SK-N-SH treated with all-trans-retinoic acid at 6 μM for 48 hours (cell line): ENCODE measurements around the gene RRAD.

Source experiments
- ATAC-seq: fragments of 200-7000 bp; cut with Tn5 transposase; 3 replicates; pipeline ENCODE4 v1.9.1; 2020; ENCODE audit warnings: mild to moderate bottlenecking, moderate library complexity
- ARNTL ChIP-seq: fragments of 450-650 bp; formaldehyde crosslinking; IDR thresholded peaks from 2 replicates; pipeline ENCODE4 v1.5.0; 2020; ENCODE audit warnings: low read depth, mild to moderate bottlenecking, moderate library complexity, borderline replicate concordance
- BACH2 ChIP-seq: fragments of 250-450 bp; sonication (Bioruptor Pico); IDR thresholded peaks from 2 replicates; pipeline ENCODE4 v1.9.0; 2021; ENCODE audit warnings: mild to moderate bottlenecking, borderline replicate concordance
- CSDC2 ChIP-seq: fragments of 250-450 bp; sonication (Bioruptor Pico); IDR thresholded peaks from 2 replicates; pipeline ENCODE4 v1.5.0; 2020; ENCODE audit warnings: mild to moderate bottlenecking, moderate library complexity
- ESRRG ChIP-seq: fragments of 250-450 bp; sonication (Bioruptor Pico); IDR thresholded peaks from 2 replicates; pipeline ENCODE4 v1.6.1; 2021; ENCODE audit warnings: mild to moderate bottlenecking
- GLIS3 ChIP-seq: fragments of 250-450 bp; sonication (Bioruptor Pico); IDR thresholded peaks from 2 replicates; pipeline ENCODE4 v1.5.0; 2020; ENCODE audit warnings: mild to moderate bottlenecking, moderate library complexity
- ISL1 ChIP-seq: fragments of 250-450 bp; sonication (Bioruptor Pico); IDR thresholded peaks from 2 replicates; pipeline ENCODE4 v2.1.2; 2022; ENCODE audit warnings: mild to moderate bottlenecking, moderate library complexity
- OSR1 ChIP-seq: fragments of 250-450 bp; sonication (Bioruptor Pico); IDR thresholded peaks from 2 replicates; pipeline ENCODE4 v1.8.0; 2022; ENCODE audit warnings: moderate library complexity, mild to moderate bottlenecking, inconsistent platforms
- PATZ1 ChIP-seq: fragments of 250-450 bp; sonication (Bioruptor Pico); IDR thresholded peaks from 2 replicates; pipeline ENCODE4 v1.8.0; 2020; ENCODE audit warnings: mild to moderate bottlenecking, moderate library complexity, borderline replicate concordance
- PPARA ChIP-seq: fragments of 250-450 bp; sonication (Bioruptor Pico); IDR thresholded peaks from 2 replicates; pipeline ENCODE4 v1.5.0; 2020; ENCODE audit warnings: mild to moderate bottlenecking, borderline replicate concordance
- RARB ChIP-seq: fragments of 250-450 bp; sonication (Bioruptor Pico); IDR thresholded peaks from 2 replicates; pipeline ENCODE4 v1.8.0; 2021; ENCODE audit warnings: mild to moderate bottlenecking, moderate library complexity
- SNAI2 ChIP-seq: fragments of 250-450 bp; sonication (Bioruptor Pico); IDR thresholded peaks from 2 replicates; pipeline ENCODE4 v1.5.0; 2020; ENCODE audit warnings: mild to moderate bottlenecking, moderate library complexity
- TCF4 ChIP-seq: fragments of 250-450 bp; sonication (Bioruptor Pico); IDR thresholded peaks from 2 replicates; pipeline ENCODE4 v1.8.0; 2021; ENCODE audit warnings: mild to moderate bottlenecking, moderate library complexity, borderline replicate concordance
- TOX ChIP-seq: fragments of 250-450 bp; sonication (Bioruptor Pico); IDR thresholded peaks from 2 replicates; pipeline ENCODE4 v1.8.0; 2021; ENCODE audit warnings: mild to moderate bottlenecking, moderate library complexity, borderline replicate concordance
- TSHZ2 ChIP-seq: fragments of 250-450 bp; sonication (Bioruptor Pico); IDR thresholded peaks from 2 replicates; pipeline ENCODE4 v1.5.0; 2020; ENCODE audit warnings: mild to moderate bottlenecking, moderate library complexity
- ZFP30 ChIP-seq: fragments of 450-650 bp; formaldehyde crosslinking; IDR thresholded peaks from 2 replicates; pipeline ENCODE4 v1.5.0; 2022; ENCODE audit warnings: mild to moderate bottlenecking, moderate library complexity
- ZNF565 ChIP-seq: fragments of 450-650 bp; formaldehyde crosslinking; conservative IDR thresholded peaks from 2 replicates; pipeline ENCODE4 v1.5.0; 2020; ENCODE audit warnings: low read depth, mild to moderate bottlenecking, moderate library complexity
- ZNF70 ChIP-seq: fragments of 450-650 bp; formaldehyde crosslinking; IDR thresholded peaks from 2 replicates; pipeline ENCODE4 v1.5.0; 2020; ENCODE audit warnings: mild to moderate bottlenecking, moderate library complexity
- ZNF8 ChIP-seq: fragments of 450-650 bp; formaldehyde crosslinking; IDR thresholded peaks from 2 replicates; pipeline ENCODE4 v1.5.0; 2020; ENCODE audit warnings: mild to moderate bottlenecking, moderate library complexity
- TF ChIP-seq, protein P1 (sequence below): fragments of 250-450 bp; sonication (Bioruptor Pico); IDR thresholded peaks from 2 replicates; pipeline ENCODE4 v1.8.0; 2021; ENCODE audit warnings: low read depth, mild to moderate bottlenecking, moderate library complexity, borderline replicate concordance
- TF ChIP-seq, protein P2 (sequence below): fragments of 250-450 bp; sonication (Bioruptor Pico); IDR thresholded peaks from 2 replicates; pipeline ENCODE4 v1.5.1; 2021; ENCODE audit warnings: mild to moderate bottlenecking, moderate library complexity

RRAD gene

DNA sequence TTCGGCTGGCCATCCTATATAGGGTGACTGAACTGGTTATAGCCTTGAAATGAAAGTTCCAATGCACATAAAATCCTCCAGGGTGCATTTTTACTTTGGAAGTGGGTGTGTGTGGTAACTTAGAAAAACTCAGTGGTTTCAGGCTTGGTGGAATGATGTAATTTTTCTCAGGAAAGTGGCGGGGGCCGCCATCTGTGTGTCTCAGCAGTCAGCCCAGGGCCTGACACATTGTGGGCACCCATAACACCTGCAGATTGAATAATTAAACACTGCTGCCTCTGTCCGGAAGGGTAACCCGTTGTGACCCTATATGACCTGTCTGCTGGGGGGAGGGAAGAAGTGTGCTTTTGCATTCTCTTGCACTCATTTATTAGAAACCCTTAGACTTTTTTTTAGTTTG lies 47.3 kb downstream of the RRAD start (continued):
- TF ChIP-seq, protein P1, sequence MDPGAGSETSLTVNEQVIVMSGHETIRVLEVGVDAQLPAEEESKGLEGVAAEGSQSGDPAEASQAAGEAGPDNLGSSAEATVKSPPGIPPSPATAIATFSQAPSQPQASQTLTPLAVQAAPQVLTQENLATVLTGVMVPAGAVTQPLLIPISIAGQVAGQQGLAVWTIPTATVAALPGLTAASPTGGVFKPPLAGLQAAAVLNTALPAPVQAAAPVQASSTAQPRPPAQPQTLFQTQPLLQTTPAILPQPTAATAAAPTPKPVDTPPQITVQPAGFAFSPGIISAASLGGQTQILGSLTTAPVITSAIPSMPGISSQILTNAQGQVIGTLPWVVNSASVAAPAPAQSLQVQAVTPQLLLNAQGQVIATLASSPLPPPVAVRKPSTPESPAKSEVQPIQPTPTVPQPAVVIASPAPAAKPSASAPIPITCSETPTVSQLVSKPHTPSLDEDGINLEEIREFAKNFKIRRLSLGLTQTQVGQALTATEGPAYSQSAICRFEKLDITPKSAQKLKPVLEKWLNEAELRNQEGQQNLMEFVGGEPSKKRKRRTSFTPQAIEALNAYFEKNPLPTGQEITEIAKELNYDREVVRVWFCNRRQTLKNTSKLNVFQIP: no peak
- TF ChIP-seq RARB (CRISPR knock-in tag) (no peak), ZNF565 (CRISPR knock-in tag) (no peak)

DNA sequence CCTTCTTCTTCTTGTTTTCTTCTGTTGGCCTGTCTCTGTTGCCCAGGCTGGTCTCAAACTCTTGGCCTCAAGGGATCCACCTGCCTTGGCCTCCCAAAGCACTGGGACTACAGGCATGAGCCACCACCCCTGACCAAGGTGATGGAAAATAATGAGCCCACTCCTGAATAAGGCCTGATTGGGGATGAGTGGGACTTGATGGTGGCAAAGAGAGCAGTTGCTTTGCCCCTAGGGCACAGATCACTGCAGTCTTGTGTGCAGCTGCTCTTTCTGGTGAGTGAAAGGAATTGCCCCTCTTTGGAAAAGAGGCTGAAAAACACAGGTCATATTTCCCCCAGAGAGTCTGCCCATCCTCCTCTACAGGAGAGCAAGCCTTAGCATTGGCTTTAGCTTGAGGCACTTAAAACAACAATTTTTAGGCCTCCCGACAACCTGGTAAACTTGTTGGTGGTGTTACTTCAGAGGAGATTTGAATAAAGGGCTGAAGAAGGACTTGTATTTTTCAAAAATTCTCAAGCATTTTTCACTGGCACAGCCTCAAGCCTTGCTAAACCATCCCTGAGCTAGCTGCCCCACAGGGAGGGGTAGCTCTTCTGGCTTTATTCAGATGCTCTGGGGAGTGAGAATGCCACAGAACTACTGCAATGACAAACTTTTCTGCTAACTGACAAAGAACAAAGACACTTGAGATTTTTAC lies 51.1 kb downstream of the RRAD start:
- no peak for TF ChIP-seq ESRRG (CRISPR knock-in tag)
- no peak; the same call in 2 of the 3 replicates for ATAC-seq

DNA sequence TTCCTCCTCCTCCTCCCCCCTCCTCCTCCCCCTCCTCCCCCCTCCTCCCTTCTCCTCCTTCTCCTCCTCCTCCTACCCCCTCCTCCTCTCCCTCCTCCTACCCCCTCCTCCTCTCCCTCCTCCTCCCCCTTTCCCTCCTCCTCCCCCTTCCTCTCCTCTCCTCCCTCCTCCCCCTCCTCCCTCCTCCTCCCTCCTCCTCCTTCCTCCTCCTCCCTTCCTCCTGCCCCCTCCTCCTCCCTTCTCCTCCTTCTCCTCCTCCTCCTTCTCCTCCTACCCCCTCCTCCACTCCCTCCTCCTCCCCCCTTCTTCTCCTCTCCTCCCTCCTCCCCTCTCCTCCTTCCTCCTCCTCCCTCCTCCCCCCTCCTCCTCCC lies 51.7 kb downstream of the RRAD start:
- TF ChIP-seq TSHZ2: no peak
- TF ChIP-seq CSDC2: no peak
- TF ChIP-seq RARB (CRISPR knock-in tag): no peak
- no peak for TF ChIP-seq TOX
- no peak for TF ChIP-seq ZNF8
- TF ChIP-seq, protein P2, sequence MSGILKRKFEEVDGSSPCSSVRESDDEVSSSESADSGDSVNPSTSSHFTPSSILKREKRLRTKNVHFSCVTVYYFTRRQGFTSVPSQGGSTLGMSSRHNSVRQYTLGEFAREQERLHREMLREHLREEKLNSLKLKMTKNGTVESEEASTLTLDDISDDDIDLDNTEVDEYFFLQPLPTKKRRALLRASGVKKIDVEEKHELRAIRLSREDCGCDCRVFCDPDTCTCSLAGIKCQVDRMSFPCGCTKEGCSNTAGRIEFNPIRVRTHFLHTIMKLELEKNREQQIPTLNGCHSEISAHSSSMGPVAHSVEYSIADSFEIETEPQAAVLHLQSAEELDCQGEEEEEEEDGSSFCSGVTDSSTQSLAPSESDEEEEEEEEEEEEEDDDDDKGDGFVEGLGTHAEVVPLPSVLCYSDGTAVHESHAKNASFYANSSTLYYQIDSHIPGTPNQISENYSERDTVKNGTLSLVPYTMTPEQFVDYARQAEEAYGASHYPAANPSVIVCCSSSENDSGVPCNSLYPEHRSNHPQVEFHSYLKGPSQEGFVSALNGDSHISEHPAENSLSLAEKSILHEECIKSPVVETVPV (CRISPR knock-in tag): no peak
- no peak for TF ChIP-seq ZFP30 (CRISPR knock-in tag)
- no peak for TF ChIP-seq PPARA (CRISPR knock-in tag)
- no peak for TF ChIP-seq SNAI2 (CRISPR knock-in tag)
- TF ChIP-seq OSR1 (CRISPR knock-in tag): no peak
- TF ChIP-seq ZNF565 (CRISPR knock-in tag): no peak
- no peak for TF ChIP-seq ESRRG (CRISPR knock-in tag)
- no peak for TF ChIP-seq TCF4 (CRISPR knock-in tag)
- TF ChIP-seq ZNF70 (CRISPR knock-in tag): no peak
- TF ChIP-seq ARNTL: no peak
- TF ChIP-seq PATZ1 (CRISPR knock-in tag): no peak
- TF ChIP-seq, protein P1: no peak
- no peak for TF ChIP-seq BACH2 (CRISPR knock-in tag)
- no peak for TF ChIP-seq ISL1 (CRISPR knock-in tag)
- no peak for TF ChIP-seq GLIS3 (CRISPR knock-in tag)
- no peak for ATAC-seq
